ENCODE measurements around the gene PROC. TPM values are rescaled to one million over a fixed set of nuclear protein-coding genes. Genes with fewer than 3 reads are reported as not detected.

PROC gene
- total RNA-seq, 1 experiment from 2014 or later: 1.1 TPM

DNA sequence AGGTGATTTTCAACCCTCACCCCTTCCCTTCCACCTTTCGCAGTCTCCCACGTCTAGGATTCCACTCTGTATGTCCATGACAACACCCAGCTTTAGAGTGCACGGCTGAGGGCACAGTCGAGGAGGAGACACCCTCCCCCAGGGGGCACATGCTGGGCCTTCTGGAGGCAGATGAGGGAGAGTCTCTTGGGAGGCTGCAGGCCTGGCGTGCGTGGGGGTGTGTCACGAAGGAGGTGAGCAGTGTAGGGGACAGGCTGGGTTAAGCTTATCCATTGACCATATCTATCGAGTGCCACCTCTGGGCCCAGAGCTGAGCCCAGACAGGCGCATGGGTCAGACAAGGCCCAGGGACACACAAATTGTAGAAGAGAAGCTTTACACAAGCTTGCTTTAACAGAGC is 18.8 kb downstream of the PROC start:
- H3K36me3 ChIP-seq (ENCODE audit: control insufficient read depth, insufficient read depth, low read length): no peaks in the 10 kb centered on the region
- no peak overlapping the region for H3K4me3 ChIP-seq (ENCODE audit: low read depth in 2 of 2, low read length in 2 of 2)
- no TSS peak for BruUV-seq (replicated peaks)
- intact Hi-C loops (cut with micrococcal nuclease; ENCODE audit: unreplicated experiment): no loop called here
- H3K27me3 ChIP-seq (ENCODE audit: control insufficient read depth, insufficient read depth, low read length): no peaks in the 10 kb centered on the region
- ChIA-PET CTCF (no interaction called here), POLR2A (no interaction called here)
- in situ Hi-C loops (cut with HindIII; ENCODE audit: low pct_unique_long_range_greater_than_20kb, low sequenced_read_pairs): no loop called here
- H3K9me3 ChIP-seq (ENCODE audit: control insufficient read depth, insufficient read depth, low read depth, low read length): no peaks in the 10 kb centered on the region; the same call in 1 of the 2 replicates
- no peaks in the 10 kb centered on the region for H3K4me1 ChIP-seq (ENCODE audit: control insufficient read depth, insufficient read depth, low read length)
- TF ChIP-seq POLR2AphosphoS5 (IDR thresholded peaks at IDR 0.05; ENCODE audit: low read depth, low read length) (no peak), SIN3A (IDR thresholded peaks at IDR 0.05; ENCODE audit: borderline replicate concordance, insufficient read depth, low read depth, low read length) (no peak), TCF7L2 (IDR thresholded peaks at IDR 0.05; ENCODE audit: low read depth, low read length) (no peak)
- TF ChIP-seq, protein P1, sequence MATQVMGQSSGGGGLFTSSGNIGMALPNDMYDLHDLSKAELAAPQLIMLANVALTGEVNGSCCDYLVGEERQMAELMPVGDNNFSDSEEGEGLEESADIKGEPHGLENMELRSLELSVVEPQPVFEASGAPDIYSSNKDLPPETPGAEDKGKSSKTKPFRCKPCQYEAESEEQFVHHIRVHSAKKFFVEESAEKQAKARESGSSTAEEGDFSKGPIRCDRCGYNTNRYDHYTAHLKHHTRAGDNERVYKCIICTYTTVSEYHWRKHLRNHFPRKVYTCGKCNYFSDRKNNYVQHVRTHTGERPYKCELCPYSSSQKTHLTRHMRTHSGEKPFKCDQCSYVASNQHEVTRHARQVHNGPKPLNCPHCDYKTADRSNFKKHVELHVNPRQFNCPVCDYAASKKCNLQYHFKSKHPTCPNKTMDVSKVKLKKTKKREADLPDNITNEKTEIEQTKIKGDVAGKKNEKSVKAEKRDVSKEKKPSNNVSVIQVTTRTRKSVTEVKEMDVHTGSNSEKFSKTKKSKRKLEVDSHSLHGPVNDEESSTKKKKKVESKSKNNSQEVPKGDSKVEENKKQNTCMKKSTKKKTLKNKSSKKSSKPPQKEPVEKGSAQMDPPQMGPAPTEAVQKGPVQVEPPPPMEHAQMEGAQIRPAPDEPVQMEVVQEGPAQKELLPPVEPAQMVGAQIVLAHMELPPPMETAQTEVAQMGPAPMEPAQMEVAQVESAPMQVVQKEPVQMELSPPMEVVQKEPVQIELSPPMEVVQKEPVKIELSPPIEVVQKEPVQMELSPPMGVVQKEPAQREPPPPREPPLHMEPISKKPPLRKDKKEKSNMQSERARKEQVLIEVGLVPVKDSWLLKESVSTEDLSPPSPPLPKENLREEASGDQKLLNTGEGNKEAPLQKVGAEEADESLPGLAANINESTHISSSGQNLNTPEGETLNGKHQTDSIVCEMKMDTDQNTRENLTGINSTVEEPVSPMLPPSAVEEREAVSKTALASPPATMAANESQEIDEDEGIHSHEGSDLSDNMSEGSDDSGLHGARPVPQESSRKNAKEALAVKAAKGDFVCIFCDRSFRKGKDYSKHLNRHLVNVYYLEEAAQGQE (IDR thresholded peaks at IDR 0.05; ENCODE audit: insufficient read depth in 1 of 2, low read depth in 2 of 2, low read length in 1 of 2): no peak
- TF ChIP-seq, protein P2, sequence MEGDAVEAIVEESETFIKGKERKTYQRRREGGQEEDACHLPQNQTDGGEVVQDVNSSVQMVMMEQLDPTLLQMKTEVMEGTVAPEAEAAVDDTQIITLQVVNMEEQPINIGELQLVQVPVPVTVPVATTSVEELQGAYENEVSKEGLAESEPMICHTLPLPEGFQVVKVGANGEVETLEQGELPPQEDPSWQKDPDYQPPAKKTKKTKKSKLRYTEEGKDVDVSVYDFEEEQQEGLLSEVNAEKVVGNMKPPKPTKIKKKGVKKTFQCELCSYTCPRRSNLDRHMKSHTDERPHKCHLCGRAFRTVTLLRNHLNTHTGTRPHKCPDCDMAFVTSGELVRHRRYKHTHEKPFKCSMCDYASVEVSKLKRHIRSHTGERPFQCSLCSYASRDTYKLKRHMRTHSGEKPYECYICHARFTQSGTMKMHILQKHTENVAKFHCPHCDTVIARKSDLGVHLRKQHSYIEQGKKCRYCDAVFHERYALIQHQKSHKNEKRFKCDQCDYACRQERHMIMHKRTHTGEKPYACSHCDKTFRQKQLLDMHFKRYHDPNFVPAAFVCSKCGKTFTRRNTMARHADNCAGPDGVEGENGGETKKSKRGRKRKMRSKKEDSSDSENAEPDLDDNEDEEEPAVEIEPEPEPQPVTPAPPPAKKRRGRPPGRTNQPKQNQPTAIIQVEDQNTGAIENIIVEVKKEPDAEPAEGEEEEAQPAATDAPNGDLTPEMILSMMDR (IDR thresholded peaks at IDR 0.05): no peak
- ATAC-seq: no peak
- H3K27ac ChIP-seq (ENCODE audit: low read length): no peak overlapping the region
- DNase-seq (ENCODE audit: low read depth, low spot score): no peak

DNA sequence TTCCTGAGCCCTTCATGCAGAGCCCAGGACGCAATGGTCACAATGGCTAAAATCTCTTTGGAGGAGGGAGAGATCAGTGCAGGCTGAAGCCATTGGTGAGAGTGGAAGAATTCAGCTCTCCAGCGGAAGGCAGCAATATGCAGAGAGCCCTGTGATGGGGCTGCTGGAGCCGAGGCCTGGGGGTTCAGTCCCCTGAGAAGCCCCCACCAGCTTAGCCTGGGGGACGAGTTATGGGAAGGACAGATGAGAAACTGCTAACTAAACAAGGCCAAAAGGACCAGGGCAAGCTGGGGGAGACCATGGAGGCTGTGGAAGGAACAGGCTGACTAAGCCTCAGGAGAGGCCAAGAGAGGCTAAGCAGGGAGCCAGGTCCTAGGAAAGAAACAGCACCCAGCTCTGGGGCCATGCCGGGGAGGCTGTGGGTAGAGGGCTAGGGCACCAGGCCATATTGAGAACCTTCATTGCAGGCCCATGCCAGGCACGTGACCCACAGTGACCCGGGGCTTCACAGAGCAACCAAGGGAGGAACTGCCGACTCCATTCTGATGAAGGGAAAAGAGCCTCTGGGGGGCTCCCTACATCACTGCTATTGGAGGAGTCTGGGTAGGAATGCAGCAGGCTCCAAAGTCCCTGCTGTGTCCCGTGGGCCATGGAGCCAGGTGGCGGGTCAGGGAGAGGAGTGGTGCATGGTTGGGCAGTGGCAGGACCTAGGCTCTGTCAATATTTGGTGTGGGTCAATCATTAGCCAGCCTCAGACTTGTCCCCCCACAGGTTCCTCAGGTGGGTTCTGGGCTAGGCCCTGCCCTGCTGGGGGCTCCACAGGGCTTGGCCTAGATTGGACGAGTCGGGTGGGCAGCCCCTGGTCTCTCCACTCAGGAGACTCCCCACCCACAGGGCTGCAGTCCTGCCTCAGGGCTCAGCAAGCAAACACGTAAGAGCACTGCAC is 19.8 kb downstream of the PROC start:
- H3K27ac ChIP-seq (ENCODE audit: low read length): no peak overlapping the region
- intact Hi-C loops (cut with micrococcal nuclease; ENCODE audit: unreplicated experiment): no loop called here

More for the DNA sequence above, 19.8 kb downstream of the PROC start:
- ChIA-PET CTCF (no interaction called here), POLR2A (no interaction called here)
- BruUV-seq (replicated peaks): no TSS peak
- no peaks in the 10 kb centered on the region for H3K36me3 ChIP-seq (ENCODE audit: control insufficient read depth, insufficient read depth, low read length)
- DNase-seq (ENCODE audit: low read depth, low spot score) (no peak), ATAC-seq (no peak)
- no peaks in the 10 kb centered on the region; the same call in 1 of the 2 replicates for H3K9me3 ChIP-seq (ENCODE audit: control insufficient read depth, insufficient read depth, low read depth, low read length)
- in situ Hi-C loops (cut with HindIII; ENCODE audit: low pct_unique_long_range_greater_than_20kb, low sequenced_read_pairs): no loop called here
- TF ChIP-seq, protein P2 (IDR thresholded peaks at IDR 0.05): no peak
- no peak for TF ChIP-seq SIN3A (IDR thresholded peaks at IDR 0.05; ENCODE audit: borderline replicate concordance, insufficient read depth, low read depth, low read length)
- no peak for TF ChIP-seq TCF7L2 (IDR thresholded peaks at IDR 0.05; ENCODE audit: low read depth, low read length)
- TF ChIP-seq, protein P1 (IDR thresholded peaks at IDR 0.05; ENCODE audit: insufficient read depth in 1 of 2, low read depth in 2 of 2, low read length in 1 of 2): no peak
- TF ChIP-seq POLR2AphosphoS5 (IDR thresholded peaks at IDR 0.05; ENCODE audit: low read depth, low read length): no peak
- no peaks in the 10 kb centered on the region for H3K27me3 ChIP-seq (ENCODE audit: control insufficient read depth, insufficient read depth, low read length)
- H3K4me3 ChIP-seq (ENCODE audit: low read depth in 2 of 2, low read length in 2 of 2): no peak overlapping the region
- no peaks in the 10 kb centered on the region for H3K4me1 ChIP-seq (ENCODE audit: control insufficient read depth, insufficient read depth, low read length)

All from Panc1 (cell line).